Measurements from ENCODE around the gene BFSP2.
"Not testable (repeated sequence)": the region's sequence is repeated elsewhere in the genome, so short reads cannot be mapped to it uniquely, and the experiment has no call there.

BFSP2 gene

GRCh38 chr3:133455281-133455680 lies 55.4 kb downstream of the BFSP2 start:
- DNase-seq: no peak

DNA sequence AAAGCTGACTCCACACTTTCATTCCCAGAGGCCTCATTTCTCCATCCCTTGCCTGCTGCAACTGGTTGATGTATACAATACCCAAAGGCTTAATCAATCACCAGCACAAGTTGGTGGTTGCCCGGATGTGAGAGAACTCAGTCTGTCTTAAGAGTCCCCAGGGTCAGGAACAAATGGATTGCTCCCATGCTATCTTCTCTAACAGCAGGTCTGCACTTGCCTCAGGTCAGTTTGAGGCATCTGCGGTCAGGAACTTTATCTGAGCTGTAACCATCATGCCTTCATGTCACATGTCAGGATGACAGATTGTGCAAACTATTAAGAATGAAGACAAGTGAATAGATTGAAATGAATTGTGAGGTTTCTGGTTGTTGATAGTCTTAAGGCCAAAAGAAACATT lies 56.1 kb downstream of the BFSP2 start:
- DNase-seq: no peak

DNA sequence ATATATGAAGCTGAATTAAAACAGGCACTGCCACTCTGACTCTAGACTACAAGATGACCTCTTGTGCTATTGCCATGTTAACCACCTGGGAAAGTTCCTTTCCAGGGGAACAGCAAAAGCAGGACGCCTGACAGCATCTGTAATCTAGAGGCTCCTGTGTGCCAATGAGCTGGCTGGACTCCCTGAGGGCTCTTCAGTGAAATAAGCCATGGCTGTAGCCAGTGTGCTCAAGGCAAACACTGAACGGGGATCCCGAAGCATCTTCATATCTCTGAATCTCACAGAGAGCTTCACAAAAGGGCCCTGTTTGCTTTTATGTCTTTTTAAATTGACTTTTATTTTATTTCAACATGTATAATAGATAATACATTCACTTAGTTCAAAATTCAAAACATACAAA lies 57.2 kb downstream of the BFSP2 start:
- no peak for DNase-seq

GRCh38 chr3:133457465-133458067 lies 57.7 kb downstream of the BFSP2 start:
- no peak for DNase-seq

GRCh38 chr3:133459400-133459799 lies 59.5 kb downstream of the BFSP2 start:
- DNase-seq: peak in 1 of 58 donors; percentile 16

GRCh38 chr3:133460809-133461208 lies 61.0 kb downstream of the BFSP2 start:
- no peak for DNase-seq

GRCh38 chr3:133461291-133461690 lies 61.4 kb downstream of the BFSP2 start:
- no peak for DNase-seq

DNA sequence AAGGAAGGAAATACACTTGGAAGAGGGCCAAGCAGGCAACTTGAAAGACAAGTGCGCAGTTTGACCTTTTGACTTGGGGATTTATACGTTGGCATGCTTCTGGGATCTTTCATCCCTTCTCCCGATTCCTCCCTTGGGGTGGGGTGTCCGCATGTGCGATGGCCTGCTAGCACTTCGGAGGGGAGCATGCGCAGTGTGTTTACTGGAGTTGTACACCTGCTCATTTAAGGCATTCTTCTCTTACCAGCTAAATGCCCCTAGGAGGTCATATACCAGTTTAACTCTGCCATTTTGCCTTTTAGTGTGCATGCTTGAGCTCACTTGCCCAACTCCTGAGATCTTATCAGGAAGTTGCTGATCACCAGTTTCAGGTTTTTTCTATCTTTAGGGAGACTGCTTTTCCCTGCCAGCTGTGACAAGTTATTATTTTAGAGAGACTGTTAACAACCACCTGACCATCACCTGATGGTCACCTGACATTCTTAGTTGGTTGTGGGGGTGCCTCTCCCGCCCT lies 63.5 kb downstream of the BFSP2 start:
- no peak for DNase-seq

- no peak for DNase-seq
These were observed 64.7 kb downstream of the BFSP2 start for GRCh38 chr3:133464573-133464972.

DNA sequence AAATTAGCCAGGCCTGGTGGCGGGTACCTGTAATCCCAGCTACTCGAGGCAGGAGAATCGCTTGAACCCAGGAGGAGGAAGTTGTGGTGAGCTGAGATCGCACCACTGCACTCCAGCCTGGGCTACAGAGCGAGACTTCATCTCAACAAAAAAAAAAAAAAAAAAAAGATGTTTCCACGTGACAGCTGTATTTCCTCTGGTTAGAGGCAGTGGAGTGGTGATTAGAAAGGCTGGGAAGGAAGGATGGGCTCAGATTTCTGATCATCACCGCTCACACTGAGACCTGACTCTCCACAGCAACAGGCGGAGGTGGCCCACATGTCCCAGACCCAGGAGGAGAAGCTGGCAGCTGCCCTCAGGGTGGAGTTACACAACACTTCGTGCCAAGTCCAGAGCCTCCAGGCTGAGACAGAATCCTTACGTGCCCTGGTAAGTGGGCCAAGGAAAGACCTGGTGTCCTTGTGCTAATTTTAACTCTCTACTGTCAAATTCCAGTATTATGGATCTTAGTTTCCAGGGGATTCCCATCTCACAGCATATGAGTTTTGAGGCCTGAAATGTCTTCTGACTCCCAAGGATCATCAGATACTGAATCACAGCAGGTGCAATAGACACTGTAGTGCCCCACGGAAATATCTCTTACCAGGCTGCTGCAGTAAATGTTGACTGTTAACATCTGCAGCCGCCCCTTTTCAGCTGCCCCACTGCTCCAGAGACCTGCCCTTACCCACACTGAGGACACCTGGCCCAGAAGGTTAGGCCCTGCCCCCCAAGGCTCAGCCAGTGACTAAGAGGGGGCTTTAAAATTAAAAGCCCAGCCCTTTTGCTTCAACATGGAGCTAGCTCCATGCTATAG lies 66.9 kb downstream of the BFSP2 start:
- DNase-seq: no peak

GRCh38 chr3:133467780-133468179 lies 67.9 kb downstream of the BFSP2 start:
- no peak for DNase-seq

DNA sequence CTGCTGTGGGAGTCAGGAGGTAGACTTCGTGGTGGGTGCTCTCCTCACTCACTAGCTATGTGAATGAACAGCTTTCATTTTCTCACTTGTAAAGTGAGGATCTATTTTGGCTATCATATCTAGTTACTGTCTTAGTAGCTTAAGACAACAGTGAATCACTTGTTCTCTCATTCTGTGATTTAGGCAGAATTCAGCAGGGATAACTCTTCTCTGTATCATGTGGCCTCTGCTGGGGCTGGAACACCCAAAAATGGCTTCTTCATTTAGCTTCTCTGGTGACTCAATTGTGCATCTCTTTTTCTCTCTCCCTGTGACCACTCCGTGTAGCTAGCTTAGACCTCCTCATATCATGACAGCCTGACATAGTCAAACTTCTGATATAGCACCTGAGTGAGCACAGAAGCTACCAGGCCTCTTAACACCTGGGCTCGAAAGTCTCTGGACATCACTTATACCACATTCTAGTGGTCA lies 68.4 kb downstream of the BFSP2 start:
- DNase-seq: no peak

DNA sequence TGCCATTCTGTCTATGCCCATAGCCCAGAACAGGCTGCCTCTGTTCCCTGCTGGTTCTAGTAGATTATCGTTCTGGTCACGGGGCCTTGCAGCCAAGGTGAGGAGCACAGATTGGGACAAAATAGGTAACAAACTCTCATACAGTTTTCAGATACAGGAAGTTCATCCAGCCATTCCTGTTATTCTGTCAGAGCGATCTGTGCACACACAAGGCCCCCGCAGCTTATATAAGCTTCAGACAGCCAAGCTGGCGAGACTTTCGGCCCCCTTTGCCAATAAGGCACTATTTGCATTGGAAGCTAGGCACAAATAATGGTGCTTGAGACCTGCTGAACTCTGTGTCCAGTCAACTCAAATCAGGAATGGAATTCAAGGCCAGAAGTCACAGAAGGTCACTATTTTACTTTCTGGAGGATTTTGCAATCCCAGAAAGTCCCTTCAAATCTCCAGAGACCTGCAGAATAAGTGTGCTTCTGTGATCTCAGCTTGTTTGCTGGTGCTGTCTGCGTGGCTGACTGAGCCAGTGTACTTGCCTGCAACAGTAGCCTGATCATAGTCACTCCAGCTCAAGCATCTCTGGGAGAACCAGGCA lies 69.4 kb downstream of the BFSP2 start:
- no peak for DNase-seq

DNA sequence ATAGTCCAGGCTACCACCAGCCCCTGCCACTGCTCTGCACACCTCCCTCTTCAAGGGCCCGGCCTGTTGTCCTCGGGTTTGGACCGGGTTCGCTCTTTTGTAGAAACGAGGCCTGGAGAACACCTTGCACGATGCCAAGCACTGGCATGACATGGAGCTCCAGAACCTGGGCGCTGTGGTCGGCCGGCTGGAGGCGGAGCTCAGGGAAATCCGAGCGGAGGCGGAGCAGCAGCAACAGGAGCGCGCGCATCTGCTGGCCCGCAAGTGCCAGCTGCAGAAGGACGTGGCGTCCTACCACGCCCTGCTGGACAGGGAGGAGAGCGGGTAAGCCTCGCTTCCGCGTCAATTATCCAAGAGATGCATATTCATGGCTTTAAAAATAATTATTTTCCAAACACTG lies 72.4 kb downstream of the BFSP2 start:
- no peak for DNase-seq

- no peak for DNase-seq
These were observed 73.0 kb downstream of the BFSP2 start for GRCh38 chr3:133472889-133473288.

DNA sequence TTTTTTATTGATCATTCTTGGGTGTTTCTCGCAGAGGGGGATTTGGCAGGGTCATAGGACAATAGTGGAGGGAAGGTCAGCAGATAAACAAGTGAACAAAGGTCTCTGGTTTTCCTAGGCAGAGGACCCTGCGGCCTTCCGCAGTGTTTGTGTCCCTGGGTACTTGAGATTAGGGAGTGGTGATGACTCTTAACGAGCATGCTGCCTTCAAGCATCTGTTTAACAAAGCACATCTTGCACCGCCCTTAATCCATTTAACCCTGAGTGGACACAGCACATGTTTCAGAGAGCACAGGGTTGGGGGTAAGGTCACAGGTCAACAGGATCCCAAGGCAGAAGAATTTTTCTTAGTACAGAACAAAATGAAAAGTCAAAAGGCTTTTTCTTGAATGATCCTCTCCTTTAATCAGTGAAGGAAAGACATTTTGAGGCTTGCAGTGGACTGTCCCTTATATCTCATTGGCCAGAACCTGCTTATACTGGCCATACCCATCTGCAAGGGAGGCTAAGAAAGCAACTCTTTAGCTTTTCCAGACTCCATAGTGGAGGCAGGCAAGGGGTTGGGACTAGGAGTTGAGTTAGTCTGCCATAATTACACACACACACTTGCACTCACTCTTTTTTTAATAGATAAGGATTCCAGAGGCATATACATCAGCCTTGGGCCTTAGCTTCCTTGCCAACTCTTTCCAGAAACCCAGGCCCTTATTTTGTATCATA lies 73.8 kb downstream of the BFSP2 start:
- not testable (repeated sequence) for DNase-seq

- DNase-seq: peak in 10 of 58 donors; percentile 7 to 52 (median 12)
These were observed 74.5 kb downstream of the BFSP2 start for GRCh38 chr3:133474251-133474801.

- no peak for DNase-seq
These were observed 75.0 kb downstream of the BFSP2 start for GRCh38 chr3:133474817-133475216.

DNA sequence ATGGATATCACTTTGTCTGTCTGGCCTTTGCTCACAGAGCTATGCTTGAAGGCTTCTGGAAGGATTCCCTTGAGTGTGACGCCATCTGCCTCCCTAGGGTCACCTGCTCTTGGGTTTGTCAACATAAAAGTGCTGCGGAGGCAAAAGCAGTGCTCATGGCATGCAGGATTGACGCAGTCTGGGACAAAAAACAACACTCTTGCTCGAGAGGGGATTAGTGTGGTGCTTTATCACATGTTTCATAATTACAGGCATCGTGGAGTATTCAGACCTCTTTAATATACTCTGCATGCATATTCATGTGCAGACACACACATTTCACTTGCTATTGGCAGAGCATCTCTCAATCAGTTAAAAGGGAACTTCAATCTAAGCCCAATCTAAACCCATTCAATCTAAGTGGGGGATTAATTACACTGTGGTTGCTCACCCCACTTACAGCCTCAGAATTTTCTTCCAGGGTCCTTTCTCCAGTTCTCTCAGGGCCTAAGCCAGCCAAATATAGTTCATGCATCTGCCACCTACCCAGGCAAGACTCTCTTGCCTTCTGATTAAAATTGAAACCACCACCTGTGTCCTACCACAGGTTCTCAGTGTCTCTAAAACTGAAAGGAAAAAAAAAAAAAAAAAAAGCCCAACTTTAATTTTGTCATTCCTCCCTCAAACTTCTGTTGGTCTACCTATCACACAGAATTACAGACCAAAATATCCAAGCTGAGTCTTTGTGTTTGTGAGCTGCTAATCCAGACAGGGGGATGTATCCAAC lies 75.6 kb downstream of the BFSP2 start:
- DNase-seq: peak in 1 of 58 donors; percentile 9

GRCh38 chr3:133476971-133477375 lies 77.1 kb downstream of the BFSP2 start:
- no peak for DNase-seq
